Renal cortex interstitium (tissue), 11 donors: ENCODE measurements around the gene HS2ST1. TPM values are rescaled to one million over a fixed set of nuclear protein-coding genes. Genes with fewer than 3 reads are reported as not detected.
"Not testable (repeated sequence)": the region's sequence is repeated elsewhere in the genome, so short reads cannot be mapped to it uniquely, and the experiment has no call there.

ENCODE experiments used
- DNase-seq, 11 donors: peaks; one replicate each; pipeline ENCODE4 v3.0.0-alpha.2; 2013; ENCODE audit warnings: low read depth in 9 of 11, low spot score in 4 of 11; ENCODE audit errors: extremely low read depth in 1 of 11
- polyA plus RNA-seq, 3 donors: library from polyadenylated mRNA; unstranded; fragments of 120-200 nt; gene quantifications; one replicate each; pipeline ENCODE4 v1.2.1, GENCODE V29; 2013; ENCODE audit not compliant: insufficient read length in 3 of 3

Gene HS2ST1
- polyA plus RNA-seq, 3 donors = 39.1 to 50.2 (median 47.3) TPM

DNA sequence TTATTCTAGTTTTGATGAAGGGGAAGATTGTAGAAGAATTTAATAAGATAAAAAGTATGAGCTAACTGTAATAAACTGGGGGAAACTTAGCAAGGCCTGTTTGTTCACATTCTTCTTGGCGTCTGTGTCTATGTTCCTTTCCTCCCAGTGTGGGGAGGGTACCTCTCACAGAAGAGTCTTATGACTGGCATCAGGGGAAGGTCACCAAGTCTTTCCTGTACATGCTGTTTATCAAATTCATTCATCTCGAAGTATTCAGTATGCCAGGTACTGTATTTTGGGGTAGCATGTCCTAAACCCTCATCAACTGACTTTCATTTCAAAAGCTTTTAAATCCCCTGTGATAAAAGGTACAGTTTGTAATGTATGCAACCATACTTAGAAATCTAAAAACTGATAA, 78.4 kb downstream of the HS2ST1 start:
- no peak for DNase-seq

DNA sequence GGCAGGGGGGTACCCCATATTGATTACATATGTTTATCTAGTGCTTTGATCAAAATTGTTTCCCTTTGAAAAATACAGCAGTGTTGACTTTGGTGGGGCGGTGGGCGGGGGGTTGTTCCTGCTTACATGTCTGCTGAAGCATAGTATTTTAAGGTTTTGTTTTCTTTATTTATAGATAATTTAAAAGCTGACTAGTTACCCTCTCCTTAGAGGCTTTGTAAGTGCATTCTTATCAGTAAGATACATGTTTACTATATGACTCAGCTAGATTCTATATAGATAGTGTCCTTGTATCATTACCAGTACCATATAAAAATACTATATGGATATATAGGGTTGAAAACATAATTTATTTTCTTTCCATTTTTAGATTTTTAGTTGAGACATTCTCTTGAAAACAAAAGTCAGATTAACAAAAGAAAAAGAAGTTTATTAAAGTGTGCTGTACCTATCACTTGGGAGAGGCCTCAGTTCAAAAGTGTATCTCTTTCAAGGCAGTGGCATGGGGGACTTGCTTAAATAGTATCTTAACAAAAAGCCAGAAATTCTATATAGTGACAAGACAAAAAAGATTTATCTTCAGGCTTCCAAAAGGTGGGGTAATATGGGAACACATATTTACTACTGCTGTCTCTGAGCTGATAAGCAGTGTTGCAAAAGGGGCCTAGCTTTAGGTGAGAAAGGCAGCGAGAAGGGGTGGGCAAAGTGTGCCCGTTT, 79.0 kb downstream of the HS2ST1 start:
- no peak for DNase-seq

DNA sequence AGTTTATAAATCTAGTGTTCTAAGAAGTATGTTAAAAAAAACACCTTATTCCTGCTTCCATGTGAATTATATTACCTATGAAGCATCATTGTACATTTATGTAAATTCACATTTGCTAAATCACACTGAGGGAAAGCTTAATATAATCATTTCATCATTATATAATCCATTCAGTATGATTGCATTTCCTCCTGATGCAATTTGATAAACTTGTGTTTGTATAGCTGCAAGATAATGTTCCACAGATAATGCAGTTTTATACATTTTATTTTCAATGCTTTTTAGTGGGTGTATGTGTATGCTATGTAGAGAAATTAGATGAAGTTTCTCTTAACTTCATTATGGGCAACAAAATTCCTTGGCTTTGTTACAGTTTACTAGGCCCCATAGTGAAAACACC, 79.6 kb downstream of the HS2ST1 start:
- no peak for DNase-seq

DNA sequence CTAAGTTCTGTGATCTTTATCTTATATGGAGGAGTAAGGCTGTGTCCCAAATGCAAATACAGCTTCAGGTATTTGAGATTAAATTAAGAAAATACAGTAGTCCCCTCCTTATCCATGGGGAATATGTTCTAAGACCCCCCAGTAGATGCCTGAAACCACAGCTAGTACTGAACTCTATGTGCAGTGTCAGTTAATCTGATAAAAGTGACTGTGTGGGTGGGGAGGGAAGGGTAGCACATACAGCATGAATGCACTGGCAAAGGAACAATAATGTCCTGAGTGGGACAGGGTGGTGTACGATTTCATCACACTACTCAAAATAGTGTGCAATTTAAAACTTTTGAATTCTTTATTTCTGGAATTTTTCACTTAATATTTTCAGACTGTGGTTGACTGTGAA, 83.1 kb downstream of the HS2ST1 start:
- DNase-seq = no peak

DNA sequence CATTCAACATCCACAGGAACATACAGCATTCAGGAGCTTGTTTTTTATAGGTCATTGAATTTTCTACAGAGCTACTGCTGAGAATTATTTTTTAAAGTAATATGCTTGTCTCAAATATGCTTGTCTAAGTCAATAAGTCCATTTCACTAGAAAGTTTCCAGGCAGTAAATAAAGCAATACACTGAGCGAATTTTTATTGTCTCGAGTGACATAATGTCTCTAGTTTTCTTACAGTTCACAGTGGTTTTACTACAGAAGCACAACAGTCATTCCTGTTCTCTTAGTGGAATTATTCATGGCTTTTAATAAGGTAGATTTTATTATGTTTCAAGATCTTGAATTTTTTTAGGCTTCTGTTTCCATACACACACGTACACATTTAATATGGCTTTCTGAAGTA, 83.8 kb downstream of the HS2ST1 start:
- DNase-seq = no peak

DNA sequence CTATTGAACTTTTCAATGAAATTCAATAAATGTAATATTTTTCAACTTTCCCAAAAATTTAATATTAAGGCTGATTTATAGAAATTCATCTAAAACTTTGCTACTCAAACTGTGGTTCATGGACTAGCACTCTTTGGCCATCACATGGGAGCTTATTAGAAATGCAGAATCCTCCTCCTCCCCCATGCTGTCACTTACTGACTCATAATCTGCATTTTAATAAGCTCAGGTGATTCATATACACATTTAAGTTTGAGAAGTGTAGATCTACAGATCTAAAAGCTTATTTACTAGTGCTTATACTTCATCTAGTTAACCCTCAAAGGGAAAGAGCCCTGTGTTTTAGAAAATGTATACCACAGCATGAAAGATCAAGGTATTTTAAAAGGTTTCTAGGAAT, 84.3 kb downstream of the HS2ST1 start:
- no peak for DNase-seq

DNA sequence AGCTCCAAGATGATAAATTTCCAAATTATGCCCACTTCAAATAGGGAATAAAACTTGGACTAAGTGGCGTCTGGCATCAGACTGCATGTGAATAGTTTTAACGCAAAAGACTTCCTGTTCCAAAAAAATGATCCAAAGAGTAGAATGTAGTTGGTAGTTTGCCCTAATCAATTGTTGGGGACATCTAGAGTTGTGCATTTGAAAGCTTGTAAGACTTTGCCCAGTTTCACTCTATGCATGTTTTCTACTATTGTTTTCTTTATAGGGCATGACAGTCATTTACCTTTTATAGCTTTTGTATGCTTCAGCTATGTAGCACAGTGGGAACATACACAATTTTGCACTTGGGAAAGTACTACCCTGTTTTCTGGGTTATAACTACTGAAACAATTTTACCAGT, 86.0 kb downstream of the HS2ST1 start:
- no peak for DNase-seq

DNA sequence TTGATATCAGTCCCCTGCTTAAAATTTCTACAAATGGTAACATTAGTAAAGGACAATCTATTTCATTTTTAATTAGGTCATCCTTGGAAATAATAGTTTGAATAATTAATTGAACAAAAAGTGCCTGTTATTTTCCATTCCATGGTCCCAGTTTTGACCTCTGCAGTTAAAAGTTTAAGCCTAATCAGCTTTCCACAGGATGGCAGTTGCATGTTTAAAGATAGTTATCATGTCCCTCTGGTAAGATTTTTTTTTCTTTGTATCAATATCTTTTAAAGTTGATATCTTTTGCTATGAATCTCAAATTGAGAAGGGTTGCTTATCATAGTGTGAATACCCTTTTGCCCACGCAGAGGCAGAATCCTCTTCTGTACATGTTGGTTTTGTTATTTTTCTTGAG, 90.4 kb downstream of the HS2ST1 start:
- no peak for DNase-seq

DNA sequence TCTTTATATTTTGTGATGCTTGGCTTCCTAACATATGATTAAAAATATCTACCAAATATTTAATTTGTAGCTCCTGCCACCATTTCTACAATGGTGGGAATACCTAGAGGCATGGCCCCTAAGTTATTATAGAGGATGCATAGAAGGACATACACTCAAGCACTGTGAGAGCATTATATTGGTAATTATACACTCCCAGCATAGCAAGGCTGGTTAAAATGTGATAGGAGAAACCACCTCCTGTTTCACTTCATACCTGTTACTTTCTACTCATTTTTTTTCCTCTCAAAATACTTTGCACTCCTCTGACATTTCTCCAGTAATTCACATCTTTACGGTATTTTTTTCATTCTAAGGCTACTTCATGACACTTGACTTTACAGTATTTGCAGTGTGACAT, 92.9 kb downstream of the HS2ST1 start:
- no peak for DNase-seq

DNA sequence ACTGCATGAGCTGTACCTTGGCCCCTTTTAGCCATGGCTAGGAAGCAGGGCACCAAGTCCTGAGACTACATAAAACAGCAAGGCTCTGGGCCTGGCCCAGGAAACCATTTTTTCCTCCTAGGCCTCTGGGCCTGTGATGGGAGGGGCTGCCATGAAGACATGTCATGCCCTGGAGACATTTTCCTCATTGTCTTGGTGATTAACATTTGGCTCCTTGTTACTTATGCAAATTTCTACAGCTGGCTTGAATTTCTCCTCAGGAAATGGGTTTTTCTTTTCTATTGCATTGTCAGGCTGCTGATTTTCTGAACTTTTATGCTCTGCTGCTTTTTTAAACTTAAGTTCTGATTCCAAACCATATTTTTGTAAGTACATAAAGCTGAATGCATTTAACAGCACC, 99.0 kb downstream of the HS2ST1 start:
- DNase-seq = not testable (repeated sequence)

DNA sequence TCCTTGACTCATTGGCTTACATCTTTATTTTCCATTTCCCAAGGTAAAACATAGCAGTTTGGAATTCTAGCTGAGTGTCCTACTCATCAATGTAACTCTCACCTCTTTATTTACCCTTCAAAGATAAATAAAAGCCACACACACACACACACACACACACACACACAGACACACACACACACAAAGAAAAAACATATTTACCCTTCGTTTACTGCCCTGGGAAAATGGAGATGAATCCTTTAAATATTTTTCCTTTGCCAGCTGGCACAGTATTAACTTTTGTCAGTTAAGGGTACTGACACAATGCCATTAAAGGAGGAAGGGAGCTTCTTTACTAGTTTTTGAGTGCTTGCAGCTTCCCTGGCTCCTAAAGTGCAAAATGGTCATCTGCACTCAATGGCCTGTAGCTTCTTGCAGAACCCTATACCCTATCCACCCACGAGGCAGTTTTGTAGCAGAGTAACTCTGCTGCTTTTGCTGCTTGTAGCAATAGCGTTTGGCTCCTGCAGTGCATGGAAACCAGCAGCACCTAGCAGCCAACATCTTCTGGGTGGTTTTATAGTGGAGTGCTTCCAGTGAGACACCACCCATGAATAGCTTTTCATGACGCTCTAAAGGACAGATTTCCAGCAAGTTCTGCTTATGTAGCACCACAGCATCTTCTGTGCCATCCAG, 103.7 kb downstream of the HS2ST1 start:
- DNase-seq = no peak

DNA sequence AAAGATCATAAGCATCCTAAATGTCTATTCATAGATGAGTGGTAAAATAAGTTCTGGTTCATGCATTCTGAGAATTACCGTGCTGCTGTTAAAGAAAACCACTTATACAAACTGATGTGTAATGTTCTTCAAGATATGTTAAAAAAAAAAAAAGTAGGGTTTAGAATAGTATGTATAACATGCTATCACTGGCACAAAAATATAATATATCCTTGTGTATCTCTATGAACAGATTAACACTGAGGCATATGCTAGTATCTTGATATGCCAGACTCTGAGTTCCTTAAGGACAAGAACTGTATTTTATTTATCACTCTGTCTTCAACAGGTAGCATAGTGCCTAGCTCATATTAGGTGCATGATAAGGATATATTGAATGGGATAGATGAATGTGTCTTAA, 108.9 kb downstream of the HS2ST1 start:
- no peak for DNase-seq

DNA sequence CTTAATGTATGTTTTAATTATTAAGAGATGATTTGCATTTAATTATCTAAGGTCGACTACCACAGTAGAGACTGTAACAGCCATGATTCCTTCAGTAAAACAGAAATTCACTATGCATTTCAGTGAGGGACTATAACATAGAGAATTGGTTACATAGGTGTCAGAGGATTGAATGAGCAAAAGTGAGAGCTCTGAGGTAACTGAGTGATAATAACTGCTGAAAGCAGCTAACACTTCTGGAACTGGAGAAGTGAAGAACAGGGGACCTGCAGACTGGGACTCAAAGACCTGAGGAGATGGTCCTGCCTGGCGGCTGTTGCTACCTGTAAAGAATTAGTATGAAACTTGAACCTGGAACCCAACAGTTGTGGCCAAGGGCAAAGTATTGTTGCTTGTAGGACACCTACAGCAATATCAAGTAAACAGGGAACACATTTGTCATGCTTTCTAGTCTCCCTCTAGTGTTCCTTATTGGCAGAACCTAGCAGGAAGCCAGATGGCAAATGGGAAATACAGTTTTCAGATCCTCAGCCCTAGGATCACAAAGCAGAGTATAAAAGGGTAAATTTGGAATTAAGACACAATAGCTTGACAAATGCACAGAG, 110.6 kb downstream of the HS2ST1 start:
- peak in 9 of 11 donors; percentile 4 to 21 (median 8) for DNase-seq

DNA sequence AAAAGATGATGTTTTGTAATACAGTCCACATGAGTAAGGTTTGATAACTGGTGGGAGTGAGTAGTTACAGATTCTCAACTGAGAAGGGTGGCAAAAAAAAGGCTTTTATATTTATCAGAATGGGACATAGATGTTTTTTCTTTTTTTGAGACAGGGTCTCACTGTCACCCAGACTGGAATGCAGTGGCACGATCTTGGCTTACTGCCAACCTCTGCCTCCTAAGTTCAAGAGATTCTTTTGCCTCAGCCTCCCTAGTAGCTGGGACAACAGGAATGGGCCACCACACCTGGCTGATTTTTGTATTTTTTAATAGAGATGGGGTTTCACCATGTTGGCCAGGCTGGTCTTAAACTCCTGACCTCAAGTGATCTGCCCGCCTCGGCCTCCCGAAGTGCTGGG, 113.1 kb downstream of the HS2ST1 start:
- DNase-seq = not testable (repeated sequence)

DNA sequence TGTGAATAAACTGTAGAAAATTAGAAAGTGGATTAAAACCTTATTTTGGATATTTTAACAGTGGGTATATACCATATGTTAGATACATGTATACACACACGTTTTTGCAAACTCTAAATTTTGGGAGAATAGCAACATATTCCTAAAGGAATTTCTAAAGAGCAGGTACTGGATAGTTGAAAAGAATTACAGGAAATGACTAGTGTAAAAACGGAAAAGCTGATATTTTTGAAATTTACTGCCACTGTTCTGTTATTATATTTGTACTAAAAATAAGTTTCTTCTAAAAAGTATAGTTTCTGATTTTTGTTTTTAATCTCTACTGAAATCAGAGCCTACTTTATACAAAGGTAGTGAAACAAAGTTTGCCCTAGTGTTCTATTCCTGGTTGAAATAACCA, 114.1 kb downstream of the HS2ST1 start:
- no peak for DNase-seq

DNA sequence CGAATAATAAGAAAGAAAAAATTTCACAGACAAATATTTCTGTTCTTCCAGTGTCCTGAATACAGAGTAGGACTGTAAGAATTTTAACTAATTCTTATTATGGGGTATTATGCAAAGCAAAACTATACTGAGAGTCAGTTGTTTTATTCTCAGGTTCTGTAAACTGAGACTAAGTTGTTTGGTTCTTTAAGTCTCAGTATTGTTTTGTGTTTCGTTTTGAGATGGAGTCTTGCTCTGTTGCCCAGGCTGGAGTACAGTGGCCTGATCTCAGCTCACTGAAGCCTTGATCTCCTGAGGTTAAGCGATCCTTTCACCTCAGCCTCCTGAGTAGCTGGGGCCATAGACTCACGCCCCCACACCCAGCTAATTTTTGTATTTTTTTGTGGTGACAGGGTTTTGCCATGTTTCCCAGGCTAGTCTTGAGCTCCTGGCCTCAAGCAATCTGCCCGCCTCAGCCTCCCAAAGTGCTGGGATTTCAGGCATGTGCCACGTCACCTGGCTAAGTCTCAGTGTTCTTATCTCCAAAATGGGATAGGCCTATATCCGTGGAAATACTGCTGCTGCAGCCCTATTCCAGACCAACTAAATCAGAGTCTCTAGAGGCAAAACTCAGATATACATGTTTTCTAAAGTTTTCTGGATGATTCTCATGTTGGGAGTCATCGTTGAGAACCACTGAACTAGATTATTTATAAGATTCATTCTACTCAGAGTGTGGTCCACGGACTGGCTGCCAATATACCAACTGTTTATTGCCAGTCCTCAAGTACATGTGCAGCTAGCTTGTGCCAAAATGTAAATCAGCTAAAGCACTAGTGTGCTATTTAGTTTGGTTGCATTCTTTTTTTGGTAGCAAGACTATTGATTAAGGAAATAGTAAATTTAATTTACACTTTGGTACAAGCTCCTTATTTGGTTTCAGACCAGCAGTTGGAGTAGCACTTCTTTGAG, 116.6 kb downstream of the HS2ST1 start:
- no peak for DNase-seq

DNA sequence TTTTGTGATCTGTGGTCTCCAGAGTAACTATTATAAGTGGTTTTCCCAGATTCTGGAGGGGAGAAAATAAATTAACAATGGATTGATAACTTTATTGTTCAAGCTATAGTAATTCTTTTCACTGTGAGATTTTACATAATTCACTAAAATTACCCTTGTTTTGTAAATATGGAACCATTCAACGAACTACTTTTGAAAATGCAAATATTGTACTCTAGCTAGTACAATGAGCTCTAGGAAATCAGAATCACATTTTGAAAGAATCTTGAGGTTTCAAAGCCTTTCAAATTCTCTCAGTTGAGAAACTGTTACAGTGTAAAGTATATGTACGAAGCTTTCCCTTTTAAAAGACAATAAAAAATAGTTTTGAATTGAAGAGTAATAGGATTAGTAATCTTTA, 119.9 kb downstream of the HS2ST1 start:
- DNase-seq = no peak

DNA sequence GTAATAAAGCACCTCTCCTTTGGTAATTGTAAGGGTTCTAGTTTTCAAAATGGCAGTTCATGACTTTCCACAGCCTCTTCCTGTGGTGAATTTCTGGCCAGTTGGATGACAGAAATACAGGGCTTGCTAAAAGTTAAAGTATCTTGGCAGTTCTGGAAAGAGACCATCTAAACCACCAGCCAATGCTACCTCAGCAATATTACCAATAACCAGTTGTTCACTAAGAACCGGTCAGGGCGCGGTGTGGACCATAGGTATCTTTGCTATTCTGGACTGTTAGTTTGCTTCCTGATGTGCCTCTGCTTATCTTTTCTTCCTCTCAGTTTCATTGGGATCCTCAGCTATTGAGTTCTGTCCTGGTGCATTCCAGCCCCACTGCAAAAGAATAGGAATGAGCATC, 124.7 kb downstream of the HS2ST1 start:
- DNase-seq = no peak

DNA sequence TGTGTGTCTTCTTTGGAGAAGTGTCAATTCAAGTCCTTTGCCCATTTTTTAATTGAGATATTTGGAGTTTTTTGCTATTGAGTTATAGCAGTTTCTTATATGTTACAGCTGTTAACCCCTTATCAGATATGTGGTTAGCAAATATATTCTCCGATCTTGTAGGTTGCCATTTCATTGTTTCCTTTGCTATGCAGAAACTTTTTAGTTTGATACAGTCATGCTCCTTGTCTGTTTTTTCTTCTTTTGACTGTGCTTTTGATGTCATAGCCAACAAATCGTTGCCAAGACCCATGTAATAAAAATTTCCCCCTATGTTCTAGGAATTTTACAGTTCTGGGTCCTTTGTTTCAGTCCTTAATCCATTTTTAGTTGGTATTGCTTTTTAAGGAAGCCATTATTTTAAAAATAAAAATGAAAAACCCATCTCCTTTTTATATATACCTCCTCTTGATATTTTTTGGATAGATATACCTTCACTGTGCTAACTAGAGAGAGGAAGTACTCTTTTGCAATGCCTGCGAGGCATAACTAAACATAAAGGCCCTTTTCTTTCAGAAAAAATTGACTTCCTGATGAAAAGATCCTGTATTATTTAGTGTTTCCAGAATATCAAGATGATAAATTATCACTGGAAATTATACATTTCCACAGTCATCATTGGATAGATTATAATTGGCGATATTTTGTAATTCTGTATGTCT, 127.8 kb downstream of the HS2ST1 start:
- no peak for DNase-seq
